ENCODE data around the gene NR1D2. TPM values are rescaled to one million over a fixed set of nuclear protein-coding genes. Genes with fewer than 3 reads are reported as not detected.
"Not testable (repeated sequence)": the region's sequence is repeated elsewhere in the genome, so short reads cannot be mapped to it uniquely, and the experiment has no call there.

The NR1D2 gene
- total RNA-seq, 1 experiment from 2014 or later, result 24.0 TPM

DNA sequence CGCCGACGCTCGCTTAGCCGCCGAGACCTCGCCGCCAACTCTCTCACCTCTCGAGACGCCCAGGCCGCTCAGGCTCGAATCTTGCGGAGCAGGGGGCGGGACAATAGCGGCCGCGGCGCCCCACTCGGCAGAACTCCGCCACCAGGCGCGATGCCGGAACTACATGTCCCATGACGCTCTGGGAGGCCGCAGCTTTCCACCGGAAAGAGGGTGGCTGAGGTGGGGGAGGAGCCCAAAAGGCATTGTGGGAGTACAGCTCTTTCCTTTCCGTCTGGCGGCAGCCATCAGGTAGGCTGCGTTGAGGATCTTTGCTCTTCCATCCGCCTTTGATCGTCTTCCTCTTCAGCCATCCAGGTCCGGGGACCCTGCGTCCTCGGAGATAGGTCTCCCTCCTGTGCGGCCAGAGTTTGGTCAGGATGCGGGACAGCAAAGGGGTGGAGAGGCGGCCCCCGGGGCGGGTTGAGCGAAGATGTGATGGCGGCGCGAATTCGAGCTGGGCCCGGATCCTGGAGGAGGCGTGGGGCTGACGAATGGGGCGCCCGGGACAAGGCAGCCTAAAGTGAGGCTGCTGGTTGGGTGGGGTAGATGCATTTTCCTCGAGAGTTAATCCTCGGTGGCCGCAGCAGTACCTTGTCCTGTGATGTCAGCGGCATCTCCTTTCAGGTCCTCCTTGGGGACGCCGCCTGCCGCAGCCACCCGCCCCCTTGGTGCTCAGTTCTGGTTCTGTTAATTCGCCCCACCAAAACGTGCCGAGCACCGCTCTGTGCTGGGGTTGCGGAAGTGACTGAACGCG is 28.0 kb upstream of the NR1D2 start, which contains the start of the genes NKIRAS1 and RPL15:
Gene NKIRAS1, minus strand, starts transcription at position 105 of the 793 bp plus-strand sequence. CDS start 6,086 bp downstream, outside the sequence.
Gene RPL15, plus strand, starts transcription at position 247 of the 793 bp plus-strand sequence. CDS start 728 bp downstream, outside the sequence.
- peak within 1 kb of the TSS; percentile 47 for H3K56ac ChIP-seq (ENCODE audit: insufficient read length, low read depth, low read length)
- H3K79me1 ChIP-seq (ENCODE audit: insufficient read depth, low read depth, low read length, poor library complexity, severe bottlenecking), result peaks cover 3% of the 10 kb centered on the region
- peak within 1 kb of the TSS; percentile 98 for H3K14ac ChIP-seq (ENCODE audit: insufficient read depth, low read length)
- no peak within 1 kb of the TSS for H2AK5ac ChIP-seq (ENCODE audit: insufficient read length, low read length)
- peak; percentile 97 for DNase-seq
- H2BK20ac ChIP-seq (ENCODE audit: low read depth, low read length, poor library complexity, severe bottlenecking), result no peak within 1 kb of the TSS
- peak within 1 kb of the TSS; percentile 94 for H3K18ac ChIP-seq (ENCODE audit: insufficient read length, low read depth, low read length)
- peak within 1 kb of the TSS; percentile 83 for H2BK5ac ChIP-seq (ENCODE audit: insufficient read length, low read length)
- H4K91ac ChIP-seq (ENCODE audit: insufficient read length, low read depth, low read length), result peak within 1 kb of the TSS; percentile 48
- peak; percentile 37 for TF ChIP-seq CTCF (conservative IDR thresholded peaks at IDR 0.05)
- H3T11ph ChIP-seq (ENCODE audit: low read length), result no peak within 1 kb of the TSS
- peak within 1 kb of the TSS; percentile 10 for H3K27ac ChIP-seq (ENCODE audit: insufficient read length, low read depth, low read length)
- H2BK15ac ChIP-seq (ENCODE audit: low read depth, low read length), result 0 out of 2 replicates have a peak within 1 kb of the TSS, but pooled peaks have one; percentile 72
- H3K4me1 ChIP-seq (ENCODE audit: insufficient read depth, low read length), result no peaks in the 10 kb centered on the region; the same call in 1 of the 2 replicates
- H3K4ac ChIP-seq (ENCODE audit: low read depth, low read length), result peak within 1 kb of the TSS; percentile 53; the same call in 1 of the 2 replicates
- H3K27me3 ChIP-seq (ENCODE audit: insufficient read depth, low read length), result no peaks in the 10 kb centered on the region
- no peak within 1 kb of the TSS for H2AFZ ChIP-seq (ENCODE audit: low read length)
- peak within 1 kb of the TSS; percentile 99 for H3K9ac ChIP-seq (ENCODE audit: extremely low read depth, insufficient read length, low read length)
- H2BK120ac ChIP-seq (ENCODE audit: low read depth, low read length, poor library complexity, severe bottlenecking), result no peak within 1 kb of the TSS
- Mint-ChIP-seq H3K4me1 (peaks cover 33 to 37% of the 10 kb centered on the region in 2 experiments), H3K4me3 (peak within 1 kb of the TSS; percentile 99), H3K27ac (peak within 1 kb of the TSS; percentile 99), H3K9me3 (no peaks in the 10 kb centered on the region), H3K27me3 (ENCODE audit: low read depth) (no peaks in the 10 kb centered on the region; the same call in 1 of the 2 replicates), H3K36me3 (ENCODE audit: insufficient read depth in 1 of 3, low read depth in 3 of 3) (peaks cover 33 to 48% (median 39%) of the 10 kb centered on the region in 3 experiments)
- peaks cover 10% of the 10 kb centered on the region for H3K23me2 ChIP-seq (ENCODE audit: insufficient read length, low read depth, low read length, poor library complexity, severe bottlenecking)
- no peaks in the 10 kb centered on the region for H4K20me1 ChIP-seq (ENCODE audit: control insufficient read depth, insufficient read depth, insufficient read length)
- WGBS (ENCODE audit: extremely low coverage, insufficient read length, low lambda C conversion rate), result no CpG with 5 or more reads among the region's 64 CpGs
- peak within 1 kb of the TSS; percentile 96 for H4K5ac ChIP-seq (ENCODE audit: insufficient read length, low read depth, low read length)
- no peak within 1 kb of the TSS for H3K23ac ChIP-seq (ENCODE audit: insufficient read length, low read depth, low read length)
- H4K8ac ChIP-seq (replicated peaks; ENCODE audit: insufficient read length, low read depth, low read length), result peak within 1 kb of the TSS; percentile 46
- H3K9me3 ChIP-seq (ENCODE audit: control insufficient read depth, low read depth, low read length), result no peaks in the 10 kb centered on the region
- H2BK12ac ChIP-seq (ENCODE audit: insufficient read length, low read depth, low read length), result no peak within 1 kb of the TSS
- H3K79me2 ChIP-seq (ENCODE audit: insufficient read depth, low read length), result peaks cover 15% of the 10 kb centered on the region; the same call in 1 of the 2 replicates
- H3K4me2 ChIP-seq (ENCODE audit: insufficient read depth, insufficient read length, low read length), result peak within 1 kb of the TSS; percentile 93

DNA sequence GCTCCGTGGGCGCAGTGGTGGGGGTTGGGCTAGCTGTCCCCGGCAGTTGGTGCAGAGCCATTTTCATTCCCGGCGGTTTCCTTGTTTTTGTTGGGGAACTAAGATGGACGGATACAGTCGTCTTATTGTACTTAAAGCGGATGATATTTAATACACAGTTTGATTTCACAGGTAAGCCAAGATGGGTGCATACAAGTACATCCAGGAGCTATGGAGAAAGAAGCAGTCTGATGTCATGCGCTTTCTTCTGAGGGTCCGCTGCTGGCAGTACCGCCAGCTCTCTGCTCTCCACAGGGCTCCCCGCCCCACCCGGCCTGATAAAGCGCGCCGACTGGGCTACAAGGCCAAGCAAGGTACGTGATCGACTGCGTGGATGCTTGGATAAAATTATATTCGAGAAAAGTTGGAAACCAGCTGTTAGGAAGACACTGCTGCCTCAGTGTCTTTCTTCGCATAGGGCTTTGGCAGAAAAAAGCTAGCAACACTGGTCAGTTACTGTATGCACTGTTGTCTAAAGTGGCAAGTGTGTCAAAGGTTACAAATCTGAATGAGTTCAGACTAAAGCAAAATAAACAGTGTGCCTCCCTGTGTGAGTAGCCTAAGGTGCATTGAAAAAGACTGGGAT is 27.3 kb upstream of the NR1D2 start:
- H3T11ph ChIP-seq (ENCODE audit: low read length); H3K9me3 ChIP-seq (ENCODE audit: control insufficient read depth, low read depth, low read length); H2AFZ ChIP-seq (ENCODE audit: low read length); H4K20me1 ChIP-seq (ENCODE audit: control insufficient read depth, insufficient read depth, insufficient read length); H2BK120ac ChIP-seq (ENCODE audit: low read depth, low read length, poor library complexity, severe bottlenecking); H3K23ac ChIP-seq (ENCODE audit: insufficient read length, low read depth, low read length); DNase-seq; H3K4ac ChIP-seq (ENCODE audit: low read depth, low read length); H3K4me1 ChIP-seq (ENCODE audit: insufficient read depth, low read length); H2BK20ac ChIP-seq (ENCODE audit: low read depth, low read length, poor library complexity, severe bottlenecking); H2BK12ac ChIP-seq (ENCODE audit: insufficient read length, low read depth, low read length); H2BK15ac ChIP-seq (ENCODE audit: low read depth, low read length); H3K27me3 ChIP-seq (ENCODE audit: insufficient read depth, low read length); H3K9me3 Mint-ChIP-seq; H3K27me3 Mint-ChIP-seq (ENCODE audit: low read depth); H3K27ac ChIP-seq (ENCODE audit: insufficient read length, low read depth, low read length); H3K79me1 ChIP-seq (ENCODE audit: insufficient read depth, low read depth, low read length, poor library complexity, severe bottlenecking); H2AK5ac ChIP-seq (ENCODE audit: insufficient read length, low read length); H2BK5ac ChIP-seq (ENCODE audit: insufficient read length, low read length): not testable (repeated sequence)
- Mint-ChIP-seq H3K4me1 (peaks cover 33 to 37% of the 10 kb centered on the region in 2 experiments), H3K27ac (peak overlapping the region; percentile 99), H3K4me3 (peak overlapping the region; percentile 99), H3K36me3 (ENCODE audit: insufficient read depth in 1 of 3, low read depth in 3 of 3) (peaks cover 31 to 48% (median 39%) of the 10 kb centered on the region in 3 experiments)
- Histone ChIP-seq H3K79me2 (ENCODE audit: insufficient read depth, low read length) (peaks cover 15% of the 10 kb centered on the region; the same call in 1 of the 2 replicates), H3K9ac (ENCODE audit: extremely low read depth, insufficient read length, low read length) (peak overlapping the region; percentile 99), H4K5ac (ENCODE audit: insufficient read length, low read depth, low read length) (peak overlapping the region; percentile 96), H4K91ac (ENCODE audit: insufficient read length, low read depth, low read length) (peak overlapping the region; percentile 48), H3K18ac (ENCODE audit: insufficient read length, low read depth, low read length) (peak overlapping the region; percentile 94), H3K14ac (ENCODE audit: insufficient read depth, low read length) (peak overlapping the region; percentile 98), H4K8ac (replicated peaks; ENCODE audit: insufficient read length, low read depth, low read length) (peak overlapping the region; percentile 46), H3K56ac (ENCODE audit: insufficient read length, low read depth, low read length) (peak overlapping the region; percentile 47), H3K4me2 (ENCODE audit: insufficient read depth, insufficient read length, low read length) (peak overlapping the region; percentile 91), H3K23me2 (ENCODE audit: insufficient read length, low read depth, low read length, poor library complexity, severe bottlenecking) (peaks cover 10% of the 10 kb centered on the region)
- WGBS (ENCODE audit: extremely low coverage, insufficient read length, low lambda C conversion rate), result no CpG with 5 or more reads among the region's 21 CpGs
